GM21786 (cell line): ENCODE data around the gene PTGDR2.

ENCODE experiments used
- ATAC-seq: cut with Tn5 transposase; IDR thresholded peaks from one replicate; pipeline ENCODE4 v1.9.1; 2021; ENCODE audit not compliant: unreplicated experiment

PTGDR2 gene

DNA sequence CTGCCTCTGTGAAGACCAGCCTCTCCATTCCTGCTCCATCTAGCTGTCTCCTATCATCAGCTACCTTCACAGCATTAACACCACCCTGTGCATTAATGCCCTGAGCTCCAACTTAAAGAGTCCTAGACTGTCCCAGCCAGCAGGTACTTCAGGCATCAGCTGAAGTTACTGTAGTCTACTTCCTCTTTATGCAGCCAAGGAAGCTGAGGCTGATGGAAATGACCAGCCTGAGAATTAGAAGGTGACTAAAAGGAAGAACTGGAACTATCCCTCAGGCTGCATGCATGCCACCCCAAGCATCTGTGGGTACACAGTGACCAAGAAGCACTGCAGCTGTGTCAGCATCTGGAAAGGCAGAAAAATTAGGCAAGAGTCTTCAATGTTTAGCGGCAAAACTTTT is 42.4 kb downstream of the PTGDR2 start:
- ATAC-seq: no peak

DNA sequence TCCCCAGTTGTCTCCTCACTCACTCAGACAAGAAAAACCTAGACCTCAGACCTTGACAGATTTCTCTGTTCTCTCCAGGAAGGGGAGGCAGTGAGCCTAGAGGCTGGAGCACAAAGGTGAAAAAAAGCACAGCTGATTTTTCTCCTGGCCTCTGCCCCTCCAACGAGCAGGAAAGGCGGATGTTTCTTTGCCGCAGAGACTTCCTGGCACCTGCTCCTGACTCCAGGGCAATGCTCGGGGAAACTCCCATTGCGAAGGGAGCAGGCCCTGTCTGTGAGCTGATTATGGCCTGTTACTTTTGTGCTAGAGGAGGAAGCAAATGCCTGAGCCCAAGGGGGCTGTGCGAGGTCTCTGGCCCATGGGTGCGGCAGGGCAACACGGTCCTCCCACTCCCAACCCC is 45.2 kb downstream of the PTGDR2 start:
- ATAC-seq: no peak

DNA sequence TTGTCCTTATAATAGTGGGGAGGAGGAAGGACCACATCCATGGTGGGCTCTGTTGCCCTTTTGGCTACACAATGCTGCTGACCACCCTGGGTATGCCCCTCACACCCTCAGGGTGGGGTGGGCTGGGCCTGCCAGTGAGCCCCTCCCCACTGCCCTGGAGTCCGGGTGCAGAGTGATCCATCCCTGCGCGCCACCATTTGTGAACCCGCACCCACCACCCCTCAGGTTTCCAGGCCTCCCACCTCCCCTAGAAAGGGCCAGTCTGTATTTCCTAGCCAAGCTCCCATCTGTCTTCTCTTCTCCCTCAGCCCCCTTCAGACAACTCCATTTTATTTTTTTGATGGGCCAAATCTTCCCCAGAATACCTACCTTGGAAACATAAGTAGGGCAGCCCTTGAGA is 45.6 kb downstream of the PTGDR2 start:
- ATAC-seq: no peak

DNA sequence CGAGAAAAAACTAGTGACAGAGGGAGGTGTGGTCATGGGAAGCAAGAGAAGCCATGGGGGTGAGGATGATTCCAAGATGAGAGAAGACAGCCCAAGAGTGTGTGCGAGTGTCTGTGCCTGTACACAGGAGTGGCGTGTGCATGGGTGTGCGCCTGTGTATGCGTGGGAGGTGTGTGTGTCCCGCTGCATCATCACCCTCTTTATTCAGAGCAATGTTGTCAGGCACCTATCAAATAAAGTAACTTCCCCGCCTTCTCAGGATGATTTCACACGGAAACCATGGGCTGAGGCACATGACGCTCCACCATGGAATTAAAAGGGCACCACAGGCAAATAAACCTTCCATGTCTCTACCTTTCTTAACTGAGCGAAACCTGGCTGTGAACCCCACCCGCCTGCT is 46.1 kb downstream of the PTGDR2 start:
- ATAC-seq: no peak

DNA sequence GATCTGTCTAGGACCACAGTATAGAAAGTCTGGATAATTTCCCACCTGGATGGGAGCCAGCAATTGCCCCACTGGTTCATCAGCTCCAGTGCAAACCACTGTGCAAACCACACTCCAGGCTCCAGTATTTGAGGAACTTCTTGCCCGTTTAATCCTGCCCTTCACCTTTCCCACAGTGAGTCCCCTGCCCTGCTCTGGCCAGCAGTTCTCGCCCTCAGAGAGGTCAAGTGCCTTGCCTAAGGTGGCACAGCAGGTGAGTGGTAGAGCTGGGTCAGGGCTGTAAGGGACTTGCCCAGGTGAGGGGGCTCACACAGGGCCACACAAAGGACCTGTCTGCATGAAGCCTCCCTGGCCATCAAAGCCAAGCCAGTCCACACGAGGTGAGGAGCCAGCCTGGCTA is 46.5 kb downstream of the PTGDR2 start:
- ATAC-seq: no peak

DNA sequence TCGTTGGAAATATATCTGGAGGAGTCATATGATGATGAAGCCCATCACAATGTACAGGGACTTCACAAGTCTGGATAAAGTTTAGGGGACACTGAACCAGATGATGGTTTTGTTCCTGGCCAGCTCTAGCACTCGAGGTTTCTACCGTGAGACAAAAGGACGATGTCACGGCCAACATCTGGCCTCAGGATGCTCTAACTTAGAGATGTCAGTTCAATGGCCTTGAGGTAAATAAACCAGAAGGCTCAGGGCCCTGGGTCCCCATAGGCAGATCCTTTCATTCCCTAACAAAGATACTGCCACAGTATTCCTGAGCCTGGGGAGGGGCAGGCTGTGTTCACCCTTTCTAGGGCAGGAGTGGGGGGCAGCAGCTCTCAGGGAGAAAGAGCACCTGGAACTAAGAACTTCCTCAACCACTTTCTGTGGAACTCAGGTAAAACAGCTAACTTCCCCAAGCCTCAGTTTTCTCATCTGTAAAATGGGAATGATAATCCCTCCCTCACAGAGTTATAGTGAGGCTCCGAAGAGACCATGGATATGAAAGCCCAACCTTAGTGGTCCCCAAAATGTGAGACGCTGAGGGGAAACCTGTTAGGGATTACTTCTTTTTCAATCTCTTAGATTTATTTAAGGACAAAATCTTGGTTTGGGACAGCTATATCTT is 52.3 kb downstream of the PTGDR2 start:
- ATAC-seq: no peak

DNA sequence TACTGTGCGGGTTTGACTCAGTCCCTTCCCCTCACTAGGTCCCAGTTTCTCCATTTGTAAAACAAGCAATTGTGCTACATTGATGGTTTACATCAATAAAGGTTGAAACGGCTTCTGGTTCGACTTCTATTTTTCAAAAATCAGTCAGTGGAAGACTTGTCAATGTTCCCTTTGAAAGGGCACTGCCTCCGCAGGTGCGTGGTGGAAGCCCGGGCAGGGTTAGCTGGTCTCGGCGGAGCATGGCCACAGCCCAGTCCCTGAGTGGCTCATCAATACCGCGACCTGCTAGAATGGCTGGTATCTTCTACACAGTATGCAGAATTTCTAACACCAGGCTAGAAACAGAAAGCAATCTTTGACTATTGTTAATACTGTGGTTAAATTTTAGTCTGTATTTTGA is 54.6 kb downstream of the PTGDR2 start:
- no peak for ATAC-seq
